GM12875 (cell line): ENCODE data around the gene CFAP221.

ENCODE experiments used
- H3K4me3 ChIP-seq: one replicate; pipeline ENCODE4 v1.5.1; 2011; ENCODE audit warnings: low read depth, low read length, control low read depth
- TF ChIP-seq, protein P1 (sequence below): IDR thresholded peaks from 2 replicates; pipeline ENCODE4 v1.5.1; 2011; ENCODE audit warnings: low read depth, mild to moderate bottlenecking, control low read depth, inconsistent platforms, low read length, moderate library complexity, borderline replicate concordance; ENCODE audit not compliant: insufficient read depth

Gene CFAP221

DNA sequence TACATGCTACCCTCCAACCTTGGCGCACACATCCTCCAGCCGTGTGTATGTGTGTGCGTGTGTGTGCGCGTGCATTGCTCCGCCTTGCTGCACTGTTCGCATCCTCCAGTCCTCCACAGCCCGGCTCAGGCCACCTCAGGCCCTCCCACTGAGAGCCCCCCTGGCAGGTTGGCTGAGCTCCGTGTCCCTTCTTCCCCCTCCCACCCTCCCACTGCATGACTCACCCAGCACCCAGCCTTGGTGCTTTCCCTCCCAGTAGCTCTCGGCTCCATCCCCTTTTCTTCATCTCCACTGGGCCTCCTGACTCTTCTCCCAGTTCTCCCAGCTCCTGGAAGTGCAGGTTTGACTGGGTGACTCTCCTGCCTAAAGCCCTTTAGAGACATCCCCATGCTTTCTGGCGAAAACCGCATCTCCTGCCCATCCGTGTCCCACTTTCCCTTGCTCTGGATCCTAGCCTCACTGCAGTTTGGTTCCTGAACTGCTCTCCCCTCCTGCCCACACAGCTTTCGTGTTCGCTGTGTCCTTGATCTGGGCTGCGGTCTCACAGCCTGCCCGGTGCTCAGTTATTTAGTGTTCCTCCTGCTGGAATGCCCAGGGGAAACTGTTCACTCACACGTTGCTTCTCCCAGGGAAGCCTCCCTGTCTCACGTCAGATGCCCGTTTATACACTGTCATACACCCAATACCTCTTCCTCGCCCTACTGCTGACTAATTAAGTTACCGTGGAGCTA is 139.6 kb downstream of the CFAP221 start:
- TF ChIP-seq, protein P1, sequence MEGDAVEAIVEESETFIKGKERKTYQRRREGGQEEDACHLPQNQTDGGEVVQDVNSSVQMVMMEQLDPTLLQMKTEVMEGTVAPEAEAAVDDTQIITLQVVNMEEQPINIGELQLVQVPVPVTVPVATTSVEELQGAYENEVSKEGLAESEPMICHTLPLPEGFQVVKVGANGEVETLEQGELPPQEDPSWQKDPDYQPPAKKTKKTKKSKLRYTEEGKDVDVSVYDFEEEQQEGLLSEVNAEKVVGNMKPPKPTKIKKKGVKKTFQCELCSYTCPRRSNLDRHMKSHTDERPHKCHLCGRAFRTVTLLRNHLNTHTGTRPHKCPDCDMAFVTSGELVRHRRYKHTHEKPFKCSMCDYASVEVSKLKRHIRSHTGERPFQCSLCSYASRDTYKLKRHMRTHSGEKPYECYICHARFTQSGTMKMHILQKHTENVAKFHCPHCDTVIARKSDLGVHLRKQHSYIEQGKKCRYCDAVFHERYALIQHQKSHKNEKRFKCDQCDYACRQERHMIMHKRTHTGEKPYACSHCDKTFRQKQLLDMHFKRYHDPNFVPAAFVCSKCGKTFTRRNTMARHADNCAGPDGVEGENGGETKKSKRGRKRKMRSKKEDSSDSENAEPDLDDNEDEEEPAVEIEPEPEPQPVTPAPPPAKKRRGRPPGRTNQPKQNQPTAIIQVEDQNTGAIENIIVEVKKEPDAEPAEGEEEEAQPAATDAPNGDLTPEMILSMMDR, result no peak
- no peak overlapping the region for H3K4me3 ChIP-seq

DNA sequence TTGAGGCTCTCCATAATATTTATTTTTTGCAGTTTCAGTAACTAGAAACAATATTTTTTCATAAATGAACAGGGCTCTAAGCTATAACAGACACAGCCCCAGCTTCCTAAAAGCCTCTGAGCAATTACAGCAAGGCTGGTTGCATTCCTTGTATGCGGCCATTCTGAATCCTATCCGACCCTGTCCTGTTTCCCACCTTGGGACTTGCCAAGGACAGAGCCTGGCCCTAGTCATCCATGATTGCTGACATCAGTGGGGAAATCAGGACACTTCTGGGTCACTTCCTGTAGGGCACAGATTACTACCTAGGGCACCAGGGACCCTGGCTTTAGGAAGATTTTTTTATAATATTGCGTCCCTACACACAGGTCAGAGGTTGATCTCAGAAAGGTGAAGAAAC is 140.3 kb downstream of the CFAP221 start:
- H3K4me3 ChIP-seq, result no peak overlapping the region
- TF ChIP-seq, protein P1, result no peak

DNA sequence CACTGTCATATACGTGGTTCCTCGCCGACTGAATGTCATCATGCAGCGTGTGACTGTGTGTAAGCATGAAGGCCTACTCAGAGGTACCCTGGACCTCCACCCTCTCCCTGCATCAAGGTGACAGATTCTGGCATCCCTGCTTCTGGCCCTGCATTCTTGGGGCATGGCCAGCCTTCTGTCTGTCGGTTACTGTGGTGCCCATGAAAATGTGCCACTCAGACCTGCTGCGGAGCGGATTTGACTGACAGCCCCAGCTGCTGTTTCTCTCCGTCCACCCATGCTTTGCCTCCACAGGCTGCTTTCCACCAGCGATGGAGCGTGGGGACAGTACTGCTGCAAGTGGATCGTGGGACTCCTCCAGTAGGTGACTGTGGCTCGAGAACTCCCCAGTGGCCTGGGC is 144.4 kb downstream of the CFAP221 start:
- TF ChIP-seq, protein P1, result no peak

DNA sequence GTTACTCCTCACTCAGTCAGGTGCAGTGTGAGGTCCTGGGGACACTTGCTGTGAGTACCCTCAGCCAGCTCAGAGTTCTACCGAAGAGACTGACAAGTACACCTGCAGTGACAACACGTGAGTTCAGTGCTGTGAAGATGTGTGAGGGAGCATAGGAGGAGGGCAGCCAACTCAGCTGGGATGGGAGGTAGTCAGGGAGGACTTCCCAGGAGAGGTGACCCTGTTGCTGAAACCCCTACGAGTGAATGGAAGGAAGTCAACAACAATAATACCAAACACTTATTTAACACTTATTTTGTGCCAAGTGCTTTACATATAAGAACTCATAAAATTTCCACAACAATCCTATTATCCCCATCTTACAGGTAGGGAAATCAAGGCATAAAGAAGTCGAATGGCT is 145.0 kb downstream of the CFAP221 start:
- TF ChIP-seq, protein P1, result no peak
- no peak overlapping the region for H3K4me3 ChIP-seq

More for the DNA sequence above, 144.4 kb downstream of the CFAP221 start:
- no peak overlapping the region for H3K4me3 ChIP-seq

DNA sequence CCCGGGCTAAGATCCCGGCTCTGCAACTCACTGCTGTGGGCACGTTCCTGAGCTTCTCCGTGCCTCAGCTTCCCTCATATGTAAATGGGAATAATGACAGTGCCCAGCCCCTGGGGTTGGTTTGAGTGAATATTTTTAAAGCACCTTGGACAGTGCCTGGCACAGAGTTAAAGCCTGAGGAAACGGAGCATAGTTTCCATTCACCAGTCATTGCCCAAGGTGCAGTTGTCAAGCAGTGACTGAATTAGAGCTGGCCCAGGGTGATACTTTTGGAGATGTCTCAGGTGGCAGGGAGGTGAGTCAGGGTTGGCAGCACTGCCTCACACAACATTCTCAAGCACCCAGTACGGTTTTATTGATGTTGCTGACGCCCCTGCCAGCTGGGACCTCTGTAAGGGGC is 146.9 kb downstream of the CFAP221 start:
- H3K4me3 ChIP-seq, result no peak overlapping the region
- TF ChIP-seq, protein P1, result no peak

DNA sequence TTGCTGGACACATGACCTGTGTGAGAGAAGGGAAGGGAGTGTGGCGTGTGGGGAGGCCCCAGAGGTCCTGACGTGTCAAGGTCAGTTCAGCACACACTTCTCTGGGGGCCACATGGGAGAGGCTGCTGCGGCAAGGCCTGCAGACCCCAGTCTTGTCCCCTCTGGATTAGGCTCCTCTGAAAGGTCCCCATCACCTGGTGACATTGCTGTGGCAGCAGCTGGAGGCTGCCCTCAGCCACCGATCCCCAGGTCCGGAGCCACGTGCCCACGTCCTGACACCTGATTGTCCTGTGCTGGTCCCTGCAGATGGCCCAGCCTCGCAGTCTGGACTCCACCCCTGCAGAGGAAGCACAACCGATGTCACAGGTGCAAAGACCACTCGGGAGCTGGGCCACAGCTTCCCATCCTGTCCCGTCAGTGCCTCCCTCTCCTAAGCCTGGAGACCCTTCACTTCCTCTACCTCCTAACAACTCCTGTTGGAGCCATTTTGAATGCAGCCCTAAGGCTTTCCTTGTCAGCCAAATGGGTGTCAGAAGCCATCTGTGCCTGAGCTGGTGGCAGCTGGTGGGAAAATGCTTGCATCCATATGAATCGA is 147.5 kb downstream of the CFAP221 start:
- TF ChIP-seq, protein P1, result no peak

DNA sequence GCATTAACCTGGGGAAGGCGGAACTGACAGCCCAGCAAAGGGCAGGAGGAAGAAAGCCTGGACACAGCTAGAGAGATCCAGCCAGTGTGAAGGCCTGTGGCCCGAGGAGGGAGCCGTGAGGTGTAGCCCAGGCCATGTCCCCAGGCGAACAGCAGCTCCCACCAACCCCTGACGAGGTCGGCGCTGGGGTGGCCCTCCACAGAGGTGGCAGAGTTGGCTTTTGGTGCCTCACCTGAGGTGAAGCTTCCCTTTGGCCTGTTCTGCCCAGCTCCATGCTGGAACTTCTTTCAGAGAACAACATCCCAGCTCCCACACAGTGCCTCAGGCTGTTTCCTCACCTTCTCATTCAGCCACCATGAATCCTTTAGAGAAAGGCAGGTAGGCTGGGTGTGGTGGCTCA is 148.1 kb downstream of the CFAP221 start:
- TF ChIP-seq, protein P1, result no peak
- H3K4me3 ChIP-seq, result no peak overlapping the region

More for the DNA sequence above, 147.5 kb downstream of the CFAP221 start:
- H3K4me3 ChIP-seq, result no peak overlapping the region
